ENCODE results near the gene AUP1.

GRCh38 chr2:74501335-74502071 lies 28.0 kb downstream of the AUP1 start:
- TF ChIP-seq POLR2A (IDR thresholded peaks at IDR 0.05) = no peak
- TF ChIP-seq, protein P1, sequence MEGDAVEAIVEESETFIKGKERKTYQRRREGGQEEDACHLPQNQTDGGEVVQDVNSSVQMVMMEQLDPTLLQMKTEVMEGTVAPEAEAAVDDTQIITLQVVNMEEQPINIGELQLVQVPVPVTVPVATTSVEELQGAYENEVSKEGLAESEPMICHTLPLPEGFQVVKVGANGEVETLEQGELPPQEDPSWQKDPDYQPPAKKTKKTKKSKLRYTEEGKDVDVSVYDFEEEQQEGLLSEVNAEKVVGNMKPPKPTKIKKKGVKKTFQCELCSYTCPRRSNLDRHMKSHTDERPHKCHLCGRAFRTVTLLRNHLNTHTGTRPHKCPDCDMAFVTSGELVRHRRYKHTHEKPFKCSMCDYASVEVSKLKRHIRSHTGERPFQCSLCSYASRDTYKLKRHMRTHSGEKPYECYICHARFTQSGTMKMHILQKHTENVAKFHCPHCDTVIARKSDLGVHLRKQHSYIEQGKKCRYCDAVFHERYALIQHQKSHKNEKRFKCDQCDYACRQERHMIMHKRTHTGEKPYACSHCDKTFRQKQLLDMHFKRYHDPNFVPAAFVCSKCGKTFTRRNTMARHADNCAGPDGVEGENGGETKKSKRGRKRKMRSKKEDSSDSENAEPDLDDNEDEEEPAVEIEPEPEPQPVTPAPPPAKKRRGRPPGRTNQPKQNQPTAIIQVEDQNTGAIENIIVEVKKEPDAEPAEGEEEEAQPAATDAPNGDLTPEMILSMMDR (IDR thresholded peaks at IDR 0.05 in 4 of 5, conservative IDR thresholded peaks at IDR 0.05 in 1 of 5) = no peak

Data from gastrocnemius medialis (tissue), 4 donors.